ENCODE results near the gene KRT84. TPM values are rescaled to one million over a fixed set of nuclear protein-coding genes. Genes with fewer than 3 reads are reported as not detected.

The KRT84 gene
- total RNA-seq, 3 donors from 2014 or later (not counting 1 experiment from before 2014, with no cell fraction given), result not detected

DNA sequence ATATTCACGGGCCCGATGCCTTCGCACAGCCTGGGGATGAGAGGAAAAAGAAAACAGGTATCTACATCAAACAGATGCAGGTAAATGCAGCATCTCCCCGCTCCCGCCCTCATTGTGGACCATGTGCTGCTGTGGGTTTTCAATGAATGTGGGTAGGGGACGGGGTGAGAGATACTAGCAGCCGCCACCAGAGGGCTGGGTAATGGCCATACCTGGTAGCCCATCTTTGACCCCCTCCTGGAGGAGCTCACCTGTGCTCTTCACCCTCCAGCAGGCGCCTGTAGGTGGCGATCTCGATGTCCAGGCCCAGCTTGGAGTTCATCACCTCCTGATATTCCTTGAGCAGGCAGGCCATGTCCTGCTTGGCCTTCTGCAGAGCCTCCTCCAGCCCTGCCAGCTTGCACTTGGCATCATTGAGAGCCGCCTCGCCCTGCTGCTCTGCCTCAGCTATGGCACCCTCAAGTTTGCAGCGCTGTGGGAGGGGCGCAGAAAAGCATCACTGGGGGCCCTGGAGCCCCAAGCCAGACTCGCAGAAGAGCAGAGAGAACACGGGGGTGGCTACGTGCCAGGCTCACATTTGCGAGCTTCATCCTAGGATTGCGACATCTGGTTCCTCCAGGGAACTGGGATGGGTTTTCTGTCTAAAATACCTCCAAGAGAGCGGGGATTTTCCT, 10.4 kb upstream of the KRT84 start:
- intact Hi-C loops (cut with micrococcal nuclease), result no loop called here
- DNase-seq, result peak in 1 of 2 donors; percentile 24
- TF ChIP-seq, protein P1, sequence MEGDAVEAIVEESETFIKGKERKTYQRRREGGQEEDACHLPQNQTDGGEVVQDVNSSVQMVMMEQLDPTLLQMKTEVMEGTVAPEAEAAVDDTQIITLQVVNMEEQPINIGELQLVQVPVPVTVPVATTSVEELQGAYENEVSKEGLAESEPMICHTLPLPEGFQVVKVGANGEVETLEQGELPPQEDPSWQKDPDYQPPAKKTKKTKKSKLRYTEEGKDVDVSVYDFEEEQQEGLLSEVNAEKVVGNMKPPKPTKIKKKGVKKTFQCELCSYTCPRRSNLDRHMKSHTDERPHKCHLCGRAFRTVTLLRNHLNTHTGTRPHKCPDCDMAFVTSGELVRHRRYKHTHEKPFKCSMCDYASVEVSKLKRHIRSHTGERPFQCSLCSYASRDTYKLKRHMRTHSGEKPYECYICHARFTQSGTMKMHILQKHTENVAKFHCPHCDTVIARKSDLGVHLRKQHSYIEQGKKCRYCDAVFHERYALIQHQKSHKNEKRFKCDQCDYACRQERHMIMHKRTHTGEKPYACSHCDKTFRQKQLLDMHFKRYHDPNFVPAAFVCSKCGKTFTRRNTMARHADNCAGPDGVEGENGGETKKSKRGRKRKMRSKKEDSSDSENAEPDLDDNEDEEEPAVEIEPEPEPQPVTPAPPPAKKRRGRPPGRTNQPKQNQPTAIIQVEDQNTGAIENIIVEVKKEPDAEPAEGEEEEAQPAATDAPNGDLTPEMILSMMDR (IDR thresholded peaks at IDR 0.05), result no peak
- Mint-ChIP-seq H3K4me3 (no peak overlapping the region), H3K36me3 (no peaks in the 10 kb centered on the region), H3K4me1 (no peaks in the 10 kb centered on the region), H3K27me3 (ENCODE audit: low read depth in 2 of 2) (peaks cover 11 to 14% of the 10 kb centered on the region in 2 donors), H3K9me3 (no peaks in the 10 kb centered on the region), H3K27ac (no peak overlapping the region)
- peak in 1 of 3 donors; percentile 33 for ATAC-seq
- Histone ChIP-seq H3K9me3 (ENCODE audit: control insufficient read depth, insufficient read depth, low read length) (no peaks in the 10 kb centered on the region), H3K36me3 (ENCODE audit: control insufficient read depth, insufficient read depth, low read length) (no peaks in the 10 kb centered on the region), H3K27me3 (ENCODE audit: control insufficient read depth, insufficient read depth, low read length) (no peaks in the 10 kb centered on the region), H3K27ac (ENCODE audit: low read length) (no peak overlapping the region), H3K4me3 (ENCODE audit: low read length) (no peak overlapping the region), H3K4me1 (ENCODE audit: control insufficient read depth, insufficient read depth, low read length) (no peaks in the 10 kb centered on the region)
- WGBS (ENCODE audit: insufficient coverage), result 78% methylated on average over 20 of the region's 20 CpGs

DNA sequence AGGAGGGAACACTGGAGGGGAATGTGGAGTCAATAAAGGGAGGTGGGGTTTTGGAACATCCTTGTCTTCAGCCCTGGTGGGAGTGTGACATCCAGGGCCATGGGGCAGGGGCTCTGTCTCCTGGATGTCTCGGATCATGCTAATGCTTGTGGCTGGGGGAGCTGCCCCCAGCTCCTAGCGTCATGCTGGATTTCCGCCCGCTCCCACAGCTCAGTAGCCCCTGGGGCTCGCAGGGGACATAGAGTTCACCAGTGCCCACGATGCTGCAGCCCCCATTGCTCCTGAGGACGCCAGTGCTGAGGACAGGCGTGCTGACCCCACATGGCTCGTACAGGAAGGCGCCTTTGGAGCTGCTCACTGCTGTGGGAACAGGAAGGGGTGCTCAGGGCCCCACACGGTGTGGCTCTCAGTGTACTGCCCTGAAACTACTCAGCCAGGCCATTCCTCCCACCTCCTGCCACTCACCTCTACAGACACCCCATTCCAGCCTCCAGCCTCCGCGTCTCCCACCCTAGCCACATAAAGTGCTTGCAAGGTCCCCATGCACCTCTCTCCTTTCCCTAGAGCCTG, 9.5 kb upstream of the KRT84 start:
- ATAC-seq (no peak), DNase-seq (no peak)
- H3K4me3 Mint-ChIP-seq, result no peak overlapping the region
- TF ChIP-seq, protein P1 (IDR thresholded peaks at IDR 0.05), result no peak
- 81% methylated on average over 13 of the region's 13 CpGs for WGBS (ENCODE audit: insufficient coverage)
- no peak overlapping the region for H3K27ac ChIP-seq (ENCODE audit: low read length)
- no peaks in the 10 kb centered on the region for H3K4me1 Mint-ChIP-seq
- no peaks in the 10 kb centered on the region for H3K36me3 Mint-ChIP-seq
- no peaks in the 10 kb centered on the region for H3K9me3 Mint-ChIP-seq
- no peaks in the 10 kb centered on the region for H3K36me3 ChIP-seq (ENCODE audit: control insufficient read depth, insufficient read depth, low read length)
- no peaks in the 10 kb centered on the region for H3K4me1 ChIP-seq (ENCODE audit: control insufficient read depth, insufficient read depth, low read length)
- H3K27me3 ChIP-seq (ENCODE audit: control insufficient read depth, insufficient read depth, low read length), result no peaks in the 10 kb centered on the region
- H3K27me3 Mint-ChIP-seq (ENCODE audit: low read depth in 2 of 2), result peaks cover 11 to 14% of the 10 kb centered on the region in 2 donors
- no peak overlapping the region for H3K4me3 ChIP-seq (ENCODE audit: low read length)
- no peaks in the 10 kb centered on the region for H3K9me3 ChIP-seq (ENCODE audit: control insufficient read depth, insufficient read depth, low read length)
- no peak overlapping the region for H3K27ac Mint-ChIP-seq
- intact Hi-C loops (cut with micrococcal nuclease), result loop anchor here (5.0 kb wide), 1 partner anchor 482 kb away; no protein-coding TSS in a partner anchor

DNA sequence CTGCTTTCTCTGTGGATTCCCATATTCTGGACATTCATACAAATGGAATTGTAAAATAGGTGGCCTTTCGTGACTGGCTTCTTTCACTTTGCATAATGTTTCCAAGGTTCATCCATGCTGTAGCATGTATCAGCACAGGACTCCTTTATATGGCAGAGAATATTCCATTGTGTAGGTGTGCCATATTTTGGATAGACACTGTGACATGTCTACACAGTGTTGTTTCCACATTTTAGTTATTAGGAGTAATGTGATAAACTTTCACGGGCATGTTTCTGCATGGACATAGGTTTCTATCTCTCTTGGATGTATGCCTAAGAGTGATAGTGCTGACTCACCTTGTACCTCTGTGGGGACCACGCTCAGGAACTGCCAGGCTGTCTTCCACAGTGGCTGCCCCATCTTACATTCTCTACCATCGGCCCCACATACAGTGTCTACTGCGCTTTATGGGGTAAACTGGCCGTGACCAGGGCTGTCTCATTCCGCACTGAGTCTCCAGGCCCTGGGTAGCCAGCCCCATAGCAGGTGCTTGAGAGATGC, 7.1 kb upstream of the KRT84 start:
- Histone ChIP-seq H3K36me3 (ENCODE audit: control insufficient read depth, insufficient read depth, low read length) (no peaks in the 10 kb centered on the region), H3K27me3 (ENCODE audit: control insufficient read depth, insufficient read depth, low read length) (no peaks in the 10 kb centered on the region), H3K4me1 (ENCODE audit: control insufficient read depth, insufficient read depth, low read length) (no peaks in the 10 kb centered on the region), H3K27ac (ENCODE audit: low read length) (no peak overlapping the region), H3K4me3 (ENCODE audit: low read length) (no peak overlapping the region), H3K9me3 (ENCODE audit: control insufficient read depth, insufficient read depth, low read length) (no peaks in the 10 kb centered on the region)
- ATAC-seq (no peak), DNase-seq (no peak)
- Mint-ChIP-seq H3K4me3 (no peak overlapping the region), H3K36me3 (no peaks in the 10 kb centered on the region), H3K27me3 (ENCODE audit: low read depth in 2 of 2) (peaks cover 11 to 13% of the 10 kb centered on the region in 2 donors), H3K4me1 (no peaks in the 10 kb centered on the region), H3K27ac (no peak overlapping the region), H3K9me3 (no peaks in the 10 kb centered on the region)
- WGBS (ENCODE audit: insufficient coverage), result 85% methylated on average over 7 of the region's 7 CpGs
- intact Hi-C loops (cut with micrococcal nuclease), result loop anchor here (5.0 kb wide), 1 partner anchor 485 kb away; no protein-coding TSS in a partner anchor
- TF ChIP-seq, protein P1 (IDR thresholded peaks at IDR 0.05), result no peak
